ENCODE results near the gene DHRSX. TPM values are rescaled to one million over a fixed set of nuclear protein-coding genes. Genes with fewer than 3 reads are reported as not detected.

Gene DHRSX
- total and polyA plus RNA-seq, 2 donors (not counting 3 experiments of a cell fraction or from before 2014, with no cell fraction given): 27.1 to 37.7 TPM

GRCh38 chrX:2435465-2435864 is 65.3 kb downstream of the DHRSX start:
- Histone ChIP-seq H3K4me3 (replicated peaks in 1 of 3; ENCODE audit: insufficient read depth in 1 of 3, low read depth in 1 of 3, low read length in 3 of 3) (no peak overlapping the region), H4K20me1 (replicated peaks; ENCODE audit: control insufficient read depth, extremely low read depth, insufficient read depth, low read length) (no peaks in the 10 kb centered on the region), H3K4me1 (ENCODE audit: control insufficient read depth, extremely low read depth, insufficient read depth, low read length) (no peaks in the 10 kb centered on the region), H3K27ac (ENCODE audit: insufficient read depth, low read depth, low read length) (no peak overlapping the region), H3K4me2 (ENCODE audit: insufficient read depth, low read length) (no peak overlapping the region), H3K9me1 (replicated peaks; ENCODE audit: control insufficient read depth, extremely low read depth, insufficient read depth, low read length) (no peaks in the 10 kb centered on the region), H3K9me3 (replicated peaks; ENCODE audit: control insufficient read depth, insufficient read depth, low read length) (no peaks in the 10 kb centered on the region), H3K9ac (replicated peaks; ENCODE audit: extremely low read depth, insufficient read depth, low read length) (no peak overlapping the region), H3K36me3 (ENCODE audit: control insufficient read depth in 2 of 2, extremely low read depth in 1 of 2, insufficient read depth in 2 of 2, low read length in 2 of 2) (no peaks in the 10 kb centered on the region), H3K27me3 (ENCODE audit: control insufficient read depth in 2 of 2, insufficient read depth in 2 of 2, low read length in 2 of 2) (no peaks in the 10 kb centered on the region), H3K79me2 (ENCODE audit: control insufficient read depth, insufficient read depth, low read length) (no peaks in the 10 kb centered on the region), H2AFZ (ENCODE audit: low read depth, low read length) (no peak overlapping the region)
- FAIRE-seq: no peak
- dilution Hi-C loops (cut with MboI; ENCODE audit: extremely low pct_ligation_motif_present, low sequenced_read_pairs): no loop called here
- POLR2A ChIA-PET: no interaction called here
- intact Hi-C loops (cut with micrococcal nuclease): no loop called here
- CTCF ChIA-PET: no interaction called here
- BruUV-seq (replicated peaks): no TSS peak
- TF ChIP-seq CTCF (IDR thresholded peaks at IDR 0.05; ENCODE audit: extremely low read depth in 1 of 2, insufficient read depth in 1 of 2, low read depth in 1 of 2, low read length in 2 of 2): no peak
- TF ChIP-seq POLR2A (IDR thresholded peaks at IDR 0.05; ENCODE audit: low read depth, low read length): no peak
- no peak for TF ChIP-seq GATA2 (IDR thresholded peaks at IDR 0.05; ENCODE audit: insufficient read depth, insufficient read length, low read depth, low read length)
- TF ChIP-seq FOS (IDR thresholded peaks at IDR 0.05; ENCODE audit: borderline replicate concordance, insufficient read depth, low read length): no peak
- no peak for TF ChIP-seq MAX (IDR thresholded peaks at IDR 0.05; ENCODE audit: insufficient read depth, insufficient read length)
- TF ChIP-seq JUN (IDR thresholded peaks at IDR 0.05; ENCODE audit: borderline replicate concordance, insufficient read depth, insufficient read length, low read depth): no peak
- TF ChIP-seq EZH2 (IDR thresholded peaks at IDR 0.05; ENCODE audit: borderline replicate concordance, low read depth, low read length, severe bottlenecking): no peak
- no peak for TF ChIP-seq POLR2AphosphoS5 (IDR thresholded peaks at IDR 0.05; ENCODE audit: insufficient read depth, low read depth, low read length)
- no peak for TF ChIP-seq MYC (IDR thresholded peaks at IDR 0.05; ENCODE audit: low read depth, low read length)
- no peak for DNase-seq (ENCODE audit: low read depth, low spot score)

All from endothelial cell of umbilical vein (primary cell).